DND-41 (cell line): ENCODE results near the gene DRAM1.
"Not testable (repeated sequence)": the region's sequence is repeated elsewhere in the genome, so short reads cannot be mapped to it uniquely, and the experiment has no call there.

Experiments
- ATAC-seq: fragments of 200-7000 bp; cut with Tn5 transposase; 3 replicates; pipeline ENCODE4 v1.9.1; 2021; ENCODE audit warnings: low read depth; ENCODE audit not compliant: insufficient read depth
- DNase-seq: peaks from one replicate; pipeline ENCODE4 v3.0.0-alpha.2; 2020
- H2AFZ ChIP-seq: 2 replicates; pipeline ENCODE4 v1.6.0; 2012; ENCODE audit warnings: low read depth, low read length
- H3K27ac ChIP-seq: 2 replicates; pipeline ENCODE4 v1.5.1; 2012; ENCODE audit warnings: low read length, inconsistent platforms
- H3K27me3 ChIP-seq: fragments of 200-600 bp; sonication (generic); 2 replicates; pipeline ENCODE4 v1.6.0; 2012; ENCODE audit warnings: low read length, mild to moderate bottlenecking, inconsistent platforms; ENCODE audit not compliant: insufficient read depth, poor library complexity
- H3K36me3 ChIP-seq: 2 replicates; pipeline ENCODE4 v1.5.1; 2012; ENCODE audit warnings: low read length, inconsistent platforms; ENCODE audit not compliant: insufficient read depth
- H3K4me1 ChIP-seq: 2 replicates; pipeline ENCODE4 v1.5.1; 2012; ENCODE audit warnings: mild to moderate bottlenecking, low read length; ENCODE audit not compliant: insufficient read depth
- H3K4me2 ChIP-seq: 2 replicates; pipeline ENCODE4 v1.6.0; 2012; ENCODE audit warnings: mild to moderate bottlenecking, moderate library complexity, low read length, inconsistent platforms; ENCODE audit not compliant: insufficient read depth
- H3K4me3 ChIP-seq, 2 experiments: fragments of 200-600 bp in 1 of 2; shearing (Covaris generic) in 1 of 2; 2 replicates each; pipeline ENCODE4 v1.5.1; 2012 to 2016; ENCODE audit warnings: inconsistent platforms in 2 of 2, low read length in 2 of 2, mild to moderate bottlenecking in 2 of 2, low read depth in 1 of 2, moderate library complexity in 1 of 2
- H3K79me2 ChIP-seq: 2 replicates; pipeline ENCODE4 v1.6.0; 2012; ENCODE audit warnings: low read length, inconsistent platforms; ENCODE audit not compliant: insufficient read depth
- H3K9ac ChIP-seq: 2 replicates; pipeline ENCODE4 v1.6.0; 2012; ENCODE audit warnings: low read depth, mild to moderate bottlenecking, inconsistent platforms, low read length, moderate library complexity
- H3K9me3 ChIP-seq: 2 replicates; pipeline ENCODE4 v1.5.1; 2012; ENCODE audit warnings: low read length, moderate library complexity, mild to moderate bottlenecking, inconsistent platforms; ENCODE audit not compliant: insufficient read depth, severe bottlenecking
- H4K20me1 ChIP-seq: 2 replicates; pipeline ENCODE4 v1.6.0; 2012; ENCODE audit warnings: low read length; ENCODE audit not compliant: insufficient read depth
- CTCF ChIP-seq: IDR thresholded peaks from 2 replicates; pipeline ENCODE4 v1.5.1; 2012; ENCODE audit warnings: borderline replicate concordance, low read length, moderate library complexity, mild to moderate bottlenecking; ENCODE audit not compliant: poor library complexity, severe bottlenecking; ENCODE audit errors: extremely low read depth
- EZH2 ChIP-seq: IDR thresholded peaks from 3 replicates; pipeline ENCODE4 v1.6.1; 2012; ENCODE audit warnings: borderline replicate concordance, low read depth, mild to moderate bottlenecking, moderate library complexity, low read length, inconsistent platforms; ENCODE audit not compliant: severe bottlenecking

DRAM1 gene

GRCh38 chr12:101863981-101864380 is 13.4 kb upstream of the DRAM1 start:
- Histone ChIP-seq H3K9ac (no peak overlapping the region), H3K4me1 (no peaks in the 10 kb centered on the region), H2AFZ (no peak overlapping the region), H3K79me2 (no peaks in the 10 kb centered on the region), H3K27me3 (no peaks in the 10 kb centered on the region), H3K4me3 (no peak overlapping the region), H3K9me3 (no peaks in the 10 kb centered on the region), H4K20me1 (no peaks in the 10 kb centered on the region), H3K4me2 (no peak overlapping the region), H3K27ac (no peak overlapping the region), H3K36me3 (no peaks in the 10 kb centered on the region)
- ATAC-seq (no peak), DNase-seq (no peak)
- TF ChIP-seq EZH2 = no peak
- no peak for TF ChIP-seq CTCF

- ATAC-seq = no peak
Observed at GRCh38 chr12:101866615-101867373, 10.6 kb upstream of the DRAM1 start.

GRCh38 chr12:101867619-101868018 is 9.8 kb upstream of the DRAM1 start:
- not testable (repeated sequence) for H3K27me3 ChIP-seq, H3K9ac ChIP-seq, DNase-seq, H4K20me1 ChIP-seq, H2AFZ ChIP-seq, H3K4me3 ChIP-seq, H3K27ac ChIP-seq, H3K9me3 ChIP-seq, H3K36me3 ChIP-seq, H3K4me1 ChIP-seq, H3K79me2 ChIP-seq, ATAC-seq, H3K4me2 ChIP-seq

More at GRCh38 chr12:101866615-101867373, 10.6 kb upstream of the DRAM1 start:
- Histone ChIP-seq H2AFZ (no peak overlapping the region), H3K4me1 (no peaks in the 10 kb centered on the region), H3K4me3 (no peak overlapping the region), H3K36me3 (no peaks in the 10 kb centered on the region), H3K4me2 (no peak overlapping the region), H3K27me3 (no peaks in the 10 kb centered on the region), H4K20me1 (no peaks in the 10 kb centered on the region), H3K9ac (no peak overlapping the region), H3K79me2 (no peaks in the 10 kb centered on the region), H3K27ac (no peak overlapping the region), H3K9me3 (no peaks in the 10 kb centered on the region)
- TF ChIP-seq EZH2 (no peak), CTCF (no peak)
- DNase-seq = no peak

GRCh38 chr12:101870925-101871324 is 6.5 kb upstream of the DRAM1 start:
- no peak overlapping the region for H3K4me2 ChIP-seq
- no peak overlapping the region for H3K27ac ChIP-seq
- H3K4me3 ChIP-seq = no peak overlapping the region
- H3K27me3 ChIP-seq = no peaks in the 10 kb centered on the region
- no peak for DNase-seq
- ATAC-seq = no peak
- H3K79me2 ChIP-seq = no peaks in the 10 kb centered on the region
- no peak overlapping the region for H2AFZ ChIP-seq
- no peaks in the 10 kb centered on the region for H4K20me1 ChIP-seq
- TF ChIP-seq EZH2 (no peak), CTCF (no peak)
- no peak overlapping the region for H3K9ac ChIP-seq
- no peaks in the 10 kb centered on the region for H3K36me3 ChIP-seq
- H3K9me3 ChIP-seq = no peaks in the 10 kb centered on the region
- no peaks in the 10 kb centered on the region for H3K4me1 ChIP-seq
